Measurements from ENCODE around the gene JPT2.

JPT2 gene

GRCh38 chr16:1705688-1706385, 27.8 kb downstream of the JPT2 start, which contains the start of gene MAPK8IP3:
MAPK8IP3 (plus strand) TSS chr16:1706195; CDS start chr16:1706340, 145 bp downstream.
- DNase-seq (ENCODE audit: low read depth) = peak; percentile 88
- peak within 1 kb of the TSS; percentile 90 for H3K4me3 ChIP-seq (replicated peaks; ENCODE audit: low read depth, low read length)
- TF ChIP-seq CTCF (IDR thresholded peaks at IDR 0.05; ENCODE audit: low read length, missing control alignments) = peak; percentile 31

GRCh38 chr16:1706386-1707192, 28.5 kb downstream of the JPT2 start:
- no peak for TF ChIP-seq CTCF (IDR thresholded peaks at IDR 0.05; ENCODE audit: low read length, missing control alignments)
- DNase-seq (ENCODE audit: low read depth) = peak; percentile 41
- H3K4me3 ChIP-seq (replicated peaks; ENCODE audit: low read depth, low read length) = peak overlapping the region; percentile 90

GRCh38 chr16:1707193-1707790, 29.2 kb downstream of the JPT2 start:
- H3K4me3 ChIP-seq (replicated peaks; ENCODE audit: low read depth, low read length) = peak overlapping the region; percentile 90
- peak; percentile 37 for DNase-seq (ENCODE audit: low read depth)
- TF ChIP-seq CTCF (IDR thresholded peaks at IDR 0.05; ENCODE audit: low read length, missing control alignments) = no peak

GRCh38 chr16:1708083-1708767, 30.1 kb downstream of the JPT2 start:
- DNase-seq (ENCODE audit: low read depth) = no peak
- H3K4me3 ChIP-seq (replicated peaks; ENCODE audit: low read depth, low read length) = peak overlapping the region; percentile 90
- no peak for TF ChIP-seq CTCF (IDR thresholded peaks at IDR 0.05; ENCODE audit: low read length, missing control alignments)

GRCh38 chr16:1708768-1709180, 30.7 kb downstream of the JPT2 start:
- no peak for TF ChIP-seq CTCF (IDR thresholded peaks at IDR 0.05; ENCODE audit: low read length, missing control alignments)
- H3K4me3 ChIP-seq (replicated peaks; ENCODE audit: low read depth, low read length) = no peak overlapping the region
- peak; percentile 57 for DNase-seq (ENCODE audit: low read depth)

GRCh38 chr16:1709356-1709755, 31.3 kb downstream of the JPT2 start:
- no peak overlapping the region for H3K4me3 ChIP-seq (replicated peaks; ENCODE audit: low read depth, low read length)
- no peak for TF ChIP-seq CTCF (IDR thresholded peaks at IDR 0.05; ENCODE audit: low read length, missing control alignments)
- DNase-seq (ENCODE audit: low read depth) = no peak

Measured in fibroblast of pulmonary artery (primary cell).